ENCODE measurements around the gene WARS2. TPM values are rescaled to one million over a fixed set of nuclear protein-coding genes. Genes with fewer than 3 reads are reported as not detected.

The WARS2 gene
- total RNA-seq, 1 donor from 2014 or later: 9.5 TPM

DNA sequence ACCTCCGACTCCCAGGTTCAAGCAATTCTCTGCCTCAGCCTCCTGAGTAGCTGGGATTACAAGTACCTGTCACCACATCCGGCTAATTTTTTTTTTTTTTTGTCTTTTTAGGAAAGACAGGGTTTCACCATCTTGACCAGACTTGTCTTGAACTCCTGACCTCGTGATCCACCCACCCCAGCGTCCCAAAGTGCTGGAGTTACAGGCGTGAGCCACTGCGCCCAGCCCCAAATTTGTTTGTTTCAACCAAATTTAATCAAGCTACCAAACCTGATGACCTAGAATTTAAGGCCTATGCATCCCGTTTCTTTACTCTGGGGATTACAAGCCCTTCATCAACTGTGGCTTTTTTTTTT lies 94.0 kb downstream of the WARS2 start:
- H3K27me3 ChIP-seq (ENCODE audit: low read depth): no peaks in the 10 kb centered on the region
- peak overlapping the region; percentile 47 for H3K27ac ChIP-seq (replicated peaks)
- H3K4me3 ChIP-seq: no peak overlapping the region
- no peak for DNase-seq
- H3K36me3 ChIP-seq: peaks cover 24% of the 10 kb centered on the region
- no peaks in the 10 kb centered on the region for H3K9me3 ChIP-seq (replicated peaks)
- intact Hi-C loops (cut with micrococcal nuclease): no loop called here
- H3K4me1 ChIP-seq: peaks cover 17% of the 10 kb centered on the region
- TF ChIP-seq, protein P1, sequence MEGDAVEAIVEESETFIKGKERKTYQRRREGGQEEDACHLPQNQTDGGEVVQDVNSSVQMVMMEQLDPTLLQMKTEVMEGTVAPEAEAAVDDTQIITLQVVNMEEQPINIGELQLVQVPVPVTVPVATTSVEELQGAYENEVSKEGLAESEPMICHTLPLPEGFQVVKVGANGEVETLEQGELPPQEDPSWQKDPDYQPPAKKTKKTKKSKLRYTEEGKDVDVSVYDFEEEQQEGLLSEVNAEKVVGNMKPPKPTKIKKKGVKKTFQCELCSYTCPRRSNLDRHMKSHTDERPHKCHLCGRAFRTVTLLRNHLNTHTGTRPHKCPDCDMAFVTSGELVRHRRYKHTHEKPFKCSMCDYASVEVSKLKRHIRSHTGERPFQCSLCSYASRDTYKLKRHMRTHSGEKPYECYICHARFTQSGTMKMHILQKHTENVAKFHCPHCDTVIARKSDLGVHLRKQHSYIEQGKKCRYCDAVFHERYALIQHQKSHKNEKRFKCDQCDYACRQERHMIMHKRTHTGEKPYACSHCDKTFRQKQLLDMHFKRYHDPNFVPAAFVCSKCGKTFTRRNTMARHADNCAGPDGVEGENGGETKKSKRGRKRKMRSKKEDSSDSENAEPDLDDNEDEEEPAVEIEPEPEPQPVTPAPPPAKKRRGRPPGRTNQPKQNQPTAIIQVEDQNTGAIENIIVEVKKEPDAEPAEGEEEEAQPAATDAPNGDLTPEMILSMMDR (IDR thresholded peaks at IDR 0.05; ENCODE audit: borderline replicate concordance): no peak

DNA sequence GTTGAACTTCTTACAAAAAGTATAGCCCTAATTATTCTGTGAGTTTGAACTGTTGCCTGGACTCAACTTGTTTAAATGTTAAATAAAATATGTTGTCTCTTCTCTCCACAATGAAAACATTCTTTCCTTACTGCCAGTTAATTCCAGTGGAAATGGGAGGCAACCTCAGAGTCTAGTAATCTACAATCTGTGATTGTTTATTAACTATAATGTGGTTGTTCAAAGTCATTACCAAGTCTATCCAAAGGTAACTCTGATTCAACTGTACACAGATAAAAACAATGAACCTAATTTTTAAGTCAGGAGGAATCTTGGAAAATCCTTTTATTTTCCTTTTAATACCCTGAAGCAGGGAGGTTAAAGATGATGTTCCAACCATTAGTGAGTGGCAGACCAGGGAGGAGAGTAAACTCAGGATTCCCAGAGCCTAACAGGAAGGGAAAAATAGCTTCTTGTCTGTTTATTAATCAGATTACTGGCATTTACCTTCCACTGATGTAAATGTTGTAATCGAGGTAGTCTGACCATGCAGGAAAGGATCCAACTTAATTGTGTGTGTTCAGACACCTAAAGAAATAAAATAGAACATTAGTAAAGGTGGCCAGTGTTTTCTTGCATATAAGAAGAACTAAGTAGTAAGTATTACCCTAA lies 95.2 kb downstream of the WARS2 start:
- peaks cover 17% of the 10 kb centered on the region for H3K4me1 ChIP-seq
- no peak for DNase-seq
- peaks cover 28% of the 10 kb centered on the region for H3K36me3 ChIP-seq
- no peak overlapping the region for H3K4me3 ChIP-seq
- H3K27ac ChIP-seq (replicated peaks): peak overlapping the region; percentile 47
- intact Hi-C loops (cut with micrococcal nuclease): no loop called here
- TF ChIP-seq, protein P1 (IDR thresholded peaks at IDR 0.05; ENCODE audit: borderline replicate concordance): no peak
- H3K27me3 ChIP-seq (ENCODE audit: low read depth): no peaks in the 10 kb centered on the region
- no peaks in the 10 kb centered on the region for H3K9me3 ChIP-seq (replicated peaks)

GRCh38 chr1:119040906-119041305 lies 99.5 kb downstream of the WARS2 start:
- Histone ChIP-seq H3K4me3 (no peak overlapping the region), H3K36me3 (peaks cover 36% of the 10 kb centered on the region), H3K9me3 (replicated peaks) (no peaks in the 10 kb centered on the region), H3K27ac (replicated peaks) (no peak overlapping the region), H3K4me1 (no peaks in the 10 kb centered on the region), H3K27me3 (ENCODE audit: low read depth) (no peaks in the 10 kb centered on the region)
- intact Hi-C loops (cut with micrococcal nuclease): no loop called here
- TF ChIP-seq, protein P1 (IDR thresholded peaks at IDR 0.05; ENCODE audit: borderline replicate concordance): no peak
- DNase-seq: no peak

DNA sequence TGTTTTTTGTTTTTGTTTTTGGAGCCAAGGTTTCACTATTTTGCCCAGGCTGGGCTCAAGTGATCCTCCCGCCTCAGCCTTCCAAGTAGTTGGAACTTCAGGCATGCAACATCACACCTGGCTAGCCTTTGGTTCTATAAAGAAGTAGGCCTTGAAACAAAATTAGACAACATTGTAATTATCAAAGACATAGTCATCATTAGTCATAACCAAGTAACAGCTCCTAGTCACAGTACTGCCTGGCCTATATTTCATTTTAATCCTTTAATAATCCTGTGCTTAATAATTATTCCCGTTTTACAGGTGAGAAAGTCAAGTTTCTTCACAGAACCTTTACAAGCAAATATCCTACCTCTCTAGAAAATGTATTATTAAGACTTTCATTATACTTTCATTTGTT lies 100.0 kb downstream of the WARS2 start:
- DNase-seq: no peak
- H3K27ac ChIP-seq (replicated peaks): no peak overlapping the region
- H3K36me3 ChIP-seq: peaks cover 38% of the 10 kb centered on the region
- TF ChIP-seq, protein P1 (IDR thresholded peaks at IDR 0.05; ENCODE audit: borderline replicate concordance): no peak
- no peak overlapping the region for H3K4me3 ChIP-seq
- intact Hi-C loops (cut with micrococcal nuclease): no loop called here
- no peaks in the 10 kb centered on the region for H3K4me1 ChIP-seq
- H3K27me3 ChIP-seq (ENCODE audit: low read depth): no peaks in the 10 kb centered on the region
- H3K9me3 ChIP-seq (replicated peaks): no peaks in the 10 kb centered on the region

GRCh38 chr1:119038363-119038762 lies 102.1 kb downstream of the WARS2 start:
- no peaks in the 10 kb centered on the region for H3K4me1 ChIP-seq
- H3K9me3 ChIP-seq (replicated peaks): no peaks in the 10 kb centered on the region
- no peak overlapping the region for H3K4me3 ChIP-seq
- no peaks in the 10 kb centered on the region for H3K27me3 ChIP-seq (ENCODE audit: low read depth)
- TF ChIP-seq, protein P1 (IDR thresholded peaks at IDR 0.05; ENCODE audit: borderline replicate concordance): no peak
- peaks cover 28% of the 10 kb centered on the region for H3K36me3 ChIP-seq
- no peak overlapping the region for H3K27ac ChIP-seq (replicated peaks)
- intact Hi-C loops (cut with micrococcal nuclease): no loop called here
- no peak for DNase-seq
